ENCODE data around the gene ANKRD26. TPM values are rescaled to one million over a fixed set of nuclear protein-coding genes. Genes with fewer than 3 reads are reported as not detected.
"Not testable (repeated sequence)": the region's sequence is repeated elsewhere in the genome, so short reads cannot be mapped to it uniquely, and the experiment has no call there.

Gene ANKRD26
- 6.4 TPM for polyA plus RNA-seq (2013, experiment 1 of 2; ENCODE audit: insufficient read length)
- polyA plus RNA-seq (2013, experiment 2 of 2; ENCODE audit: insufficient read length), result 6.5 TPM

GRCh38 chr10:27099916-27100812 is at the start of gene ANKRD26:
Gene ANKRD26 (minus strand): TSS chr10:27100494. CDS start chr10:27100326, 168 bp downstream.
- DNase-seq, result peak; percentile 97

GRCh38 chr10:27147701-27148100 is 47.4 kb upstream of the ANKRD26 start:
- no peak for DNase-seq

- no peak for DNase-seq
These were observed 45.6 kb upstream of the ANKRD26 start for GRCh38 chr10:27145937-27146336.

- DNase-seq, result no peak
These were observed 43.4 kb upstream of the ANKRD26 start for GRCh38 chr10:27143686-27144085.

- no peak for DNase-seq
These were observed 38.0 kb upstream of the ANKRD26 start for GRCh38 chr10:27138277-27138676.

GRCh38 chr10:27134371-27134770 is 34.1 kb upstream of the ANKRD26 start:
- DNase-seq, result no peak

- no peak for DNase-seq
These were observed 7.9 kb upstream of the ANKRD26 start for GRCh38 chr10:27108165-27108564.

GRCh38 chr10:27104919-27105318 is 4.6 kb upstream of the ANKRD26 start:
- no peak for DNase-seq

- no peak for DNase-seq
These were observed 586 bp upstream of the ANKRD26 start for GRCh38 chr10:27100813-27101347.

GRCh38 chr10:27099448-27099847 is 846 bp downstream of the ANKRD26 start:
- no peak for DNase-seq

GRCh38 chr10:27088119-27089044 is 11.9 kb downstream of the ANKRD26 start:
- no peak for DNase-seq

GRCh38 chr10:27072436-27073114 is 27.7 kb downstream of the ANKRD26 start:
- DNase-seq, result no peak

- DNase-seq, result no peak
These were observed 31.9 kb downstream of the ANKRD26 start for GRCh38 chr10:27068217-27068891.

- no peak for DNase-seq
These were observed 35.2 kb downstream of the ANKRD26 start for GRCh38 chr10:27065084-27065483.

- no peak for DNase-seq
These were observed 47.6 kb downstream of the ANKRD26 start for GRCh38 chr10:27052656-27053055.

- not testable (repeated sequence) for DNase-seq
These were observed 55.0 kb downstream of the ANKRD26 start for GRCh38 chr10:27045247-27045646.

- peak; percentile 10 for DNase-seq
These were observed 59.1 kb downstream of the ANKRD26 start for GRCh38 chr10:27041196-27041595.

GRCh38 chr10:27038168-27038567 is 62.1 kb downstream of the ANKRD26 start:
- no peak for DNase-seq

GRCh38 chr10:27035163-27035562 is 65.1 kb downstream of the ANKRD26 start:
- no peak for DNase-seq

GRCh38 chr10:27030060-27030459 is 70.2 kb downstream of the ANKRD26 start:
- DNase-seq, result no peak

- no peak for DNase-seq
These were observed 78.2 kb downstream of the ANKRD26 start for GRCh38 chr10:27022048-27022447.

- DNase-seq, result no peak
These were observed 80.1 kb downstream of the ANKRD26 start for GRCh38 chr10:27020243-27020642.

Data from fibroblast of skin of abdomen (primary cell).